Transverse colon (tissue), 4 donors: Measurements from ENCODE around the gene HTD2. TPM values are rescaled to one million over a fixed set of nuclear protein-coding genes. Genes with fewer than 3 reads are reported as not detected.

ENCODE experiments used
- DNase-seq: peaks from one replicate; pipeline ENCODE4 v3.0.0-alpha.2; 2019
- H3K27ac ChIP-seq, 4 donors: fragments of 200-600 bp; sonication (generic); 2 replicates each; pipeline ENCODE4 v1.5.1; 2016 to 2018; ENCODE audit warnings: inconsistent platforms in 4 of 4
- H3K27me3 ChIP-seq: fragments of 200-600 bp; sonication (generic); 2 replicates; pipeline ENCODE4 v1.5.1; 2017; ENCODE audit warnings: inconsistent platforms
- H3K36me3 ChIP-seq, 4 donors: fragments of 200-600 bp; sonication (generic); 2 replicates each; pipeline ENCODE4 v1.5.1; 2017 to 2019; ENCODE audit warnings: inconsistent platforms in 4 of 4
- H3K4me1 ChIP-seq, 4 donors: fragments of 200-600 bp; sonication (generic); 2 replicates each; pipeline ENCODE4 v1.5.1; 2017 to 2020; ENCODE audit warnings: inconsistent platforms in 4 of 4
- H3K4me3 ChIP-seq, 4 donors: fragments of 200-600 bp; sonication (generic); 1 replicate in 1 of 4; 2 replicates in 3 of 4; pipeline versions ENCODE4 v1.5.1 to v1.6.1; 2017 to 2019; ENCODE audit warnings: inconsistent platforms in 4 of 4
- H3K9me3 ChIP-seq, 2 donors: fragments of 200-600 bp; sonication (generic); 2 replicates each; pipeline ENCODE4 v1.5.1; 2017 to 2019; ENCODE audit warnings: inconsistent platforms in 2 of 2
- EP300 ChIP-seq: sonication (generic); formaldehyde crosslinking; IDR thresholded peaks from one replicate; pipeline ENCODE4 v1.6.1; 2017; ENCODE audit warnings: antibody characterized with exemption, low read depth
- POLR2A ChIP-seq: fragments of 450-650 bp; IDR thresholded peaks from one replicate; pipeline ENCODE4 v1.6.1; 2016; ENCODE audit warnings: antibody characterized with exemption, mild to moderate bottlenecking, moderate library complexity
- POLR2AphosphoS5 ChIP-seq, 3 donors: sonication (generic); formaldehyde crosslinking; IDR thresholded peaks; one replicate each; pipeline ENCODE4 v1.6.1; 2016; ENCODE audit warnings: antibody characterized with exemption in 3 of 3
- WGBS, 2 donors: methylation state at CpG; one replicate each; pipeline ENCODE4 v1.1.5; 2018; ENCODE audit warnings: low coverage in 1 of 2; 5-methylcytosine and 5-hydroxymethylcytosine counted together
- in situ Hi-C, 4 donors: fragments of 200-750 bp; cut with MboI; loops; one replicate each; pipeline versions ENCODE4 v1.15.0 to v1.15.1; 2017; ENCODE audit warnings: low sequenced_read_pairs in 3 of 4, low pct_ligation_motif_present in 1 of 4, low pct_unique_long_range_greater_than_20kb in 1 of 4
- intact Hi-C: fragments of 100-400 bp; cut with DNase I; formaldehyde crosslinking; loops from one replicate; pipeline ENCODE4 v1.15.1; 2023; ENCODE audit warnings: low total_unique reads
- total RNA-seq, 4 donors: library from RNA; depleted of rRNA; stranded (reverse); fragments of >200 nt; gene quantifications; one replicate each; pipeline ENCODE4 v1.1.0, GENCODE V29; 2016
- TF ChIP-seq, protein P1 (sequence below), 5 experiments: fragments of 200-600 bp in 3 of 5; fragments of 450-650 bp in 2 of 5; sonication (generic) in 3 of 5; IDR thresholded peaks; 1 replicate in 2 of 5; 2 replicates in 3 of 5; pipeline ENCODE4 v1.5.1; 2016 to 2017; ENCODE audit warnings: antibody characterized with exemption in 5 of 5, inconsistent platforms in 3 of 5, mild to moderate bottlenecking in 2 of 5, moderate library complexity in 1 of 5

HTD2 gene
- total RNA-seq, 4 donors from 2014 or later: 11.1 to 16.9 (median 16.7) TPM; not detected in 1

DNA sequence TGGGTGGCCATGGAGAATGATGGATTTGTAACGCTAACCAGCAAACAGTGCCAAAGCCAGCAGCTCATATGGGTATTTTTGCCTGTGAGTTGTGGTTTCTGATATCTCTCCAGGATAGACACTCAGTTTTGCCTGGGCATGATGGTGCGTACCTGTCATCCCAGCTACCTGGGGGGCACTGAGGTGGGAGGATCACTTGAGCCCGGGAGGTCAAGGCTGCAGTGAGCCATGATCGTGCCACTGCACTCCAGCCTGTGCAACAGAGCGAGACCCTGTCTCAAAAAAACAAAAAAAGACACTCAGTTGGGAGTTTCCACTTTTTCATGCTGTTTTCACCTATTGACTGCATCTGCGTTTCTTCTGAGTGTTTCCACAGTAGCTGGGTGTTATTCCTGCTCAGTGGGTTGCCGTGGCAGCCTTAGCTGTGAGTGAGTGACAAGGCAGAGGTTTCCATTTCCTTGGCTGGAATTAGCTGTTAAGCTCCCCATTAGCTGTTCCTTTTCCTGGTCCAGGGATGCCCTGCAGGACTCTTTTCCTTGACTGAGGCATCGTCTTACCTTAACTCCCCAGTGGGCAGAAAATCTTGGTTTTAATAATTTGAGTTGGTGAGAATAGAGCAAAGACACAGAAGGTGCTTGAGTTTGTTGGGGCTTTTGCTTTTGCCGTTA is 14.5 kb upstream of the HTD2 start:
- intact Hi-C loops (no loop called here), in situ Hi-C loops (loop anchor here in 1 of 4 donors (10.0 kb wide), 1 partner anchor 47 kb away; no protein-coding TSS in a partner anchor)
- Histone ChIP-seq H3K4me3 (no peak overlapping the region), H3K9me3 (no peaks in the 10 kb centered on the region), H3K36me3 (peaks cover 0 to 18% (median 3%) of the 10 kb centered on the region in 4 donors), H3K27me3 (no peaks in the 10 kb centered on the region), H3K27ac (no peak overlapping the region), H3K4me1 (no peaks in the 10 kb centered on the region)
- TF ChIP-seq POLR2A: no peak
- no peak for TF ChIP-seq POLR2AphosphoS5 (IDR thresholded peaks at IDR 0.05)
- no peak for TF ChIP-seq EP300
- TF ChIP-seq, protein P1, sequence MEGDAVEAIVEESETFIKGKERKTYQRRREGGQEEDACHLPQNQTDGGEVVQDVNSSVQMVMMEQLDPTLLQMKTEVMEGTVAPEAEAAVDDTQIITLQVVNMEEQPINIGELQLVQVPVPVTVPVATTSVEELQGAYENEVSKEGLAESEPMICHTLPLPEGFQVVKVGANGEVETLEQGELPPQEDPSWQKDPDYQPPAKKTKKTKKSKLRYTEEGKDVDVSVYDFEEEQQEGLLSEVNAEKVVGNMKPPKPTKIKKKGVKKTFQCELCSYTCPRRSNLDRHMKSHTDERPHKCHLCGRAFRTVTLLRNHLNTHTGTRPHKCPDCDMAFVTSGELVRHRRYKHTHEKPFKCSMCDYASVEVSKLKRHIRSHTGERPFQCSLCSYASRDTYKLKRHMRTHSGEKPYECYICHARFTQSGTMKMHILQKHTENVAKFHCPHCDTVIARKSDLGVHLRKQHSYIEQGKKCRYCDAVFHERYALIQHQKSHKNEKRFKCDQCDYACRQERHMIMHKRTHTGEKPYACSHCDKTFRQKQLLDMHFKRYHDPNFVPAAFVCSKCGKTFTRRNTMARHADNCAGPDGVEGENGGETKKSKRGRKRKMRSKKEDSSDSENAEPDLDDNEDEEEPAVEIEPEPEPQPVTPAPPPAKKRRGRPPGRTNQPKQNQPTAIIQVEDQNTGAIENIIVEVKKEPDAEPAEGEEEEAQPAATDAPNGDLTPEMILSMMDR (IDR thresholded peaks at IDR 0.05): no peak
- 74 to 85% methylated on average over 4 to 9 of the region's 9 CpGs for WGBS, 2 donors
- DNase-seq: no peak

DNA sequence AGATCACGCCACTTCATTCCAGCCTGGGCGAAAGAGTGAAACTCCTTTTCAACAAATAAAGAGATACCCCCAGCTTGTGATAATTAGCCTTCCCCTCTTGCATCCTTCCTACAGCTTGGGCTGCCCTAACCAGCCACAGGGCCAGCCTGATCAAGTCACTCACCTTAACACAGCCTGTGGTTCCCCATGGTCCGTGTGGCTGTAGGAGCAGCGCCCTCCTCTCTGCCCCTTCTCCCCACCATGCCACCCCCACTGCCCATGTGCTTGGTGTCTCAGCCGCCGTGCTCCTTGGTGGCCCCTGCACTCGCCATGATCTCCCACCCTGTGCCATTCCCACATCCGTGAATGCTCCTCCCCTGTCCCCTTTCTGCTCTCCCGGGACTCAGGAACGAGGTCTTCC is 13.5 kb upstream of the HTD2 start:
- Histone ChIP-seq H3K27ac (no peak overlapping the region), H3K9me3 (no peaks in the 10 kb centered on the region), H3K4me1 (no peaks in the 10 kb centered on the region), H3K36me3 (peaks cover 0 to 8% (median 0%) of the 10 kb centered on the region in 4 donors), H3K4me3 (no peak overlapping the region), H3K27me3 (no peaks in the 10 kb centered on the region)
- DNase-seq: no peak
- TF ChIP-seq POLR2A (no peak), EP300 (no peak), POLR2AphosphoS5 (IDR thresholded peaks at IDR 0.05) (no peak)
- TF ChIP-seq, protein P1 (IDR thresholded peaks at IDR 0.05): no peak
- in situ Hi-C loops (loop anchor here in 1 of 4 donors (10.0 kb wide), 1 partner anchor 48 kb away; no protein-coding TSS in a partner anchor), intact Hi-C loops (no loop called here)
- WGBS, 2 donors: 50 to 80% methylated on average over 1 to 10 of the region's 10 CpGs

DNA sequence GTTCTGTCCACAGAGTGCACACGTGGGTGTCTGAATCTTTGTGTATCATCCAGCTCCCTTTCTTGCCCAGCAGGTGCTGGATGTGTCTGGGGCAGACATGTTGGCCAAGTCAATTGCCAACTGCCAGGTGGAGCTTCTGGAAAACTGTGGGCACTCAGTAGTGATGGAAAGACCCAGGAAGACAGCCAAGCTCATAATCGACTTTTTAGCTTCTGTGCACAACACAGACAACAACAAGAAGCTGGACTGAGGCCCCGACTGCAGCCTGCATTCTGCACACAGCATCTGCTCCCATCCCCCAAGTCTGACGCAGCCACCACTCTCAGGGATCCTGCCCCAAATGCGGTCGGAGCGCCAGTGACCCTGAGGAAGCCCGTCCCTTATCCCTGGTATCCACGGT is 12.8 kb upstream of the HTD2 start:
- DNase-seq: no peak
- 77 to 95% methylated on average over 3 to 9 of the region's 9 CpGs for WGBS, 2 donors
- Histone ChIP-seq H3K4me3 (no peak overlapping the region), H3K27me3 (no peaks in the 10 kb centered on the region), H3K36me3 (peaks cover 0 to 4% (median 0%) of the 10 kb centered on the region in 4 donors), H3K27ac (no peak overlapping the region), H3K9me3 (no peaks in the 10 kb centered on the region), H3K4me1 (no peaks in the 10 kb centered on the region)
- TF ChIP-seq POLR2A (no peak), EP300 (no peak), POLR2AphosphoS5 (IDR thresholded peaks at IDR 0.05) (no peak)
- TF ChIP-seq, protein P1 (IDR thresholded peaks at IDR 0.05): no peak
- in situ Hi-C loops (loop anchor here in 1 of 4 donors (10.0 kb wide), 1 partner anchor 49 kb away; no protein-coding TSS in a partner anchor), intact Hi-C loops (no loop called here)

- in situ Hi-C loops (loop anchor here in 2 of 4 donors (5.0 to 10.0 kb wide), 2 partner anchors 51 to 114 kb away; no protein-coding TSS in a partner anchor), intact Hi-C loops (no loop called here)
- Histone ChIP-seq H3K4me1 (no peaks in the 10 kb centered on the region), H3K27ac (no peak overlapping the region), H3K36me3 (no peaks in the 10 kb centered on the region), H3K9me3 (no peaks in the 10 kb centered on the region), H3K27me3 (peaks cover 12% of the 10 kb centered on the region), H3K4me3 (no peak overlapping the region)
- WGBS, 2 donors: 71 to 100% methylated on average over 1 to 5 of the region's 5 CpGs
- TF ChIP-seq EP300: no peak
- TF ChIP-seq, protein P1 (IDR thresholded peaks at IDR 0.05): no peak
- TF ChIP-seq POLR2A: no peak
- no peak for TF ChIP-seq POLR2AphosphoS5 (IDR thresholded peaks at IDR 0.05)
- DNase-seq: no peak
Observed at GRCh38 chr3:58296269-58296668, 10.1 kb upstream of the HTD2 start.
